ELR (cell line): ENCODE results near the gene PUSL1.

ENCODE experiments used
- DNase-seq: peaks from one replicate; pipeline ENCODE4 v3.0.0-alpha.2; 2015; ENCODE audit warnings: low read depth

Gene PUSL1

GRCh38 chr1:1340791-1341548 is 32.6 kb downstream of the PUSL1 start:
- no peak for DNase-seq

- DNase-seq = no peak
Observed at GRCh38 chr1:1341549-1342021, 33.2 kb downstream of the PUSL1 start.

- DNase-seq = no peak
Observed at GRCh38 chr1:1342061-1342562, 33.7 kb downstream of the PUSL1 start.

GRCh38 chr1:1342584-1343115 is 34.3 kb downstream of the PUSL1 start:
- no peak for DNase-seq

- no peak for DNase-seq
Observed at GRCh38 chr1:1343811-1344421, 35.5 kb downstream of the PUSL1 start.

- DNase-seq = peak; percentile 97
Observed at GRCh38 chr1:1344655-1345361, 36.4 kb downstream of the PUSL1 start.

- DNase-seq = peak; percentile 63
Observed at GRCh38 chr1:1345384-1345783, 37.0 kb downstream of the PUSL1 start.

- no peak for DNase-seq
Observed at GRCh38 chr1:1345860-1346500, 37.6 kb downstream of the PUSL1 start.

- DNase-seq = no peak
Observed at GRCh38 chr1:1346501-1346890, 38.1 kb downstream of the PUSL1 start.

- no peak for DNase-seq
Observed at GRCh38 chr1:1347026-1347595, 38.7 kb downstream of the PUSL1 start.

- DNase-seq = peak; percentile 59
Observed at GRCh38 chr1:1347663-1348419, 39.4 kb downstream of the PUSL1 start.

- DNase-seq = peak; percentile 60
Observed at GRCh38 chr1:1348420-1349255, 40.2 kb downstream of the PUSL1 start.

GRCh38 chr1:1349256-1350012 is 41.0 kb downstream of the PUSL1 start, which contains the start of gene DVL1:
DVL1 (minus strand) TSS chr1:1349418; CDS start chr1:1349065, 353 bp downstream.
- peak; percentile 75 for DNase-seq

- DNase-seq = peak; percentile 42
Observed at GRCh38 chr1:1351511-1352427, 43.4 kb downstream of the PUSL1 start.

GRCh38 chr1:1352786-1353388 is 44.5 kb downstream of the PUSL1 start:
- DNase-seq = no peak

GRCh38 chr1:1353389-1354151 is 45.2 kb downstream of the PUSL1 start:
- DNase-seq = no peak
